ENCODE results near the gene CDIPT.

- TF ChIP-seq EP300 (IDR thresholded peaks at IDR 0.05) (no peak), CTCF (IDR thresholded peaks at IDR 0.05) (no peak), POLR2AphosphoS5 (IDR thresholded peaks at IDR 0.05) (no peak), POLR2A (IDR thresholded peaks at IDR 0.05) (no peak)
Observed at GRCh38 chr16:29883987-29884386, 21.0 kb upstream of the CDIPT start.
